Measurements from ENCODE around the gene KAZN.

The KAZN gene

DNA sequence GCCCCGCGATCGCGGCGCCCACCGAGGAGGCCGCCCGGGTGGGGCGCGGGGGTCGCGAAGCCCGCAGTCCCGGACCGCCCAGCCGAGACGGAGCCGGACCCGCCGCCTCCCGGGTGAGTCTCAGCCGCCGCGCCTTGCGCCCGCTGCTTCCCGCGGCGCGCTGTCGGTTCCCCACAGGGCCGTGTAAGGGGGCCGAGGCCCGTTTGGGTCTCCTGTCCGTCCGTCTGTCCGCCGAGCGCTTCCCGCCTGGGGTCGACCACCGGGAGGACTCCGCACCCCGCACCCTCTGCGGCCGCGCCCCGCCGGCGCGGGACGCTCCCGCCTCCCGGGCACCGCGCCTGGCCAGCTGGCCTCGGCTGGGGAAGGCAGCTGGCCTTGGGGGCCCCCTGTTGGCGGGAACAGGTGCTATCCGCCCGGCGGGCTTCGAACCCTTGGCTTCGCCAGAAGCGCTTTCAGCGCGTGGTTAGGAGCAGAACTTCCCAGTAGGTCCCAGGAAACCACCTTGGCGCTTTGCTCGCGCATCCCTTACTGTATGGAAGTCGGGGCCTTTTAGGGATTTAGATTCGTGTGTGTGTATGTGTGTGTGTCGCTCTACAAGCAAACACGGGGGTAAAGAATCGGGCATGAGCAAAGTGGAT lies 555.5 kb downstream of the KAZN start:
- no peak for TF ChIP-seq TEAD4 (IDR thresholded peaks at IDR 0.05)
- no peak for TF ChIP-seq FOXM1 (IDR thresholded peaks at IDR 0.05; ENCODE audit: borderline replicate concordance, low read depth)
- no peak for TF ChIP-seq EP300 (IDR thresholded peaks at IDR 0.05; ENCODE audit: borderline replicate concordance)
- peak; percentile 37; the same call in 1 of the 2 replicates for TF ChIP-seq RAD21 (IDR thresholded peaks at IDR 0.05; ENCODE audit: low read depth)
- TF ChIP-seq CEBPB (IDR thresholded peaks at IDR 0.05), result no peak
- TF ChIP-seq EGR1 (IDR thresholded peaks at IDR 0.05), result no peak
- TF ChIP-seq TCF12 (IDR thresholded peaks at IDR 0.05; ENCODE audit: low read depth), result no peak
- TF ChIP-seq, protein P1, sequence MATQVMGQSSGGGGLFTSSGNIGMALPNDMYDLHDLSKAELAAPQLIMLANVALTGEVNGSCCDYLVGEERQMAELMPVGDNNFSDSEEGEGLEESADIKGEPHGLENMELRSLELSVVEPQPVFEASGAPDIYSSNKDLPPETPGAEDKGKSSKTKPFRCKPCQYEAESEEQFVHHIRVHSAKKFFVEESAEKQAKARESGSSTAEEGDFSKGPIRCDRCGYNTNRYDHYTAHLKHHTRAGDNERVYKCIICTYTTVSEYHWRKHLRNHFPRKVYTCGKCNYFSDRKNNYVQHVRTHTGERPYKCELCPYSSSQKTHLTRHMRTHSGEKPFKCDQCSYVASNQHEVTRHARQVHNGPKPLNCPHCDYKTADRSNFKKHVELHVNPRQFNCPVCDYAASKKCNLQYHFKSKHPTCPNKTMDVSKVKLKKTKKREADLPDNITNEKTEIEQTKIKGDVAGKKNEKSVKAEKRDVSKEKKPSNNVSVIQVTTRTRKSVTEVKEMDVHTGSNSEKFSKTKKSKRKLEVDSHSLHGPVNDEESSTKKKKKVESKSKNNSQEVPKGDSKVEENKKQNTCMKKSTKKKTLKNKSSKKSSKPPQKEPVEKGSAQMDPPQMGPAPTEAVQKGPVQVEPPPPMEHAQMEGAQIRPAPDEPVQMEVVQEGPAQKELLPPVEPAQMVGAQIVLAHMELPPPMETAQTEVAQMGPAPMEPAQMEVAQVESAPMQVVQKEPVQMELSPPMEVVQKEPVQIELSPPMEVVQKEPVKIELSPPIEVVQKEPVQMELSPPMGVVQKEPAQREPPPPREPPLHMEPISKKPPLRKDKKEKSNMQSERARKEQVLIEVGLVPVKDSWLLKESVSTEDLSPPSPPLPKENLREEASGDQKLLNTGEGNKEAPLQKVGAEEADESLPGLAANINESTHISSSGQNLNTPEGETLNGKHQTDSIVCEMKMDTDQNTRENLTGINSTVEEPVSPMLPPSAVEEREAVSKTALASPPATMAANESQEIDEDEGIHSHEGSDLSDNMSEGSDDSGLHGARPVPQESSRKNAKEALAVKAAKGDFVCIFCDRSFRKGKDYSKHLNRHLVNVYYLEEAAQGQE (IDR thresholded peaks at IDR 0.05; ENCODE audit: low read depth), result no peak
- peak; percentile 29; the same call in 1 of the 2 replicates for TF ChIP-seq NFIC (IDR thresholded peaks at IDR 0.05)
- 0 out of 2 replicates have a peak, but pooled peaks have one; percentile 5 for TF ChIP-seq YY1 (IDR thresholded peaks at IDR 0.05; ENCODE audit: low read depth)
- TF ChIP-seq, protein P2, sequence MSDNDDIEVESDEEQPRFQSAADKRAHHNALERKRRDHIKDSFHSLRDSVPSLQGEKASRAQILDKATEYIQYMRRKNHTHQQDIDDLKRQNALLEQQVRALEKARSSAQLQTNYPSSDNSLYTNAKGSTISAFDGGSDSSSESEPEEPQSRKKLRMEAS (IDR thresholded peaks at IDR 0.05), result peak; percentile 75

DNA sequence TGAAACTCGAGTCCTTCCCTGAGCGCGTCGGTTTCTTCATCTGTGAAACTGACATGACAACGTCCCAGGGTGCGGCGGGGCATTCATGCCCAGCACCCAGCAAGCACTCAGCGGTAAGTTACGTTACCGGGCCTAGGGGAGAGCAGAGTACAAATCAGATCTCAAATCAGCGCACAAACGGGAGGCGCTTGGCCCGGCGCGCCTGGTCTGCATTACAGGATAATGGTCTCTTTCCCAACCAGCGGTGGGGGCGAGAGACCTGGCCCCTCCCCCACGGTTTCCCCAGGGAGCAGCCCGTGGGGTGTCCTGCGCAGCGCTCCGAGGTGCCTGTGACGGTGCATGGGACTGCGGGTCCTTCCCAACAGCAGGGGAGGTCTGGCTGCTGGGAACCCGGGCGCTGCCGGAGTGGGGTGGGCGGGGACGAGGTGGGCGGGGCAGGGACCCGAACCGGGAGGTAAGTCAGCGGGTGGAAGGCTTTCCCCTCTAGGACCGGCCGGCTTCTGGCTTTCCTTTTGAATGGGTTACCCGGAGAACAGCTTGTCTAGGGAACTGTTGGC lies 556.1 kb downstream of the KAZN start:
- TF ChIP-seq, protein P3, sequence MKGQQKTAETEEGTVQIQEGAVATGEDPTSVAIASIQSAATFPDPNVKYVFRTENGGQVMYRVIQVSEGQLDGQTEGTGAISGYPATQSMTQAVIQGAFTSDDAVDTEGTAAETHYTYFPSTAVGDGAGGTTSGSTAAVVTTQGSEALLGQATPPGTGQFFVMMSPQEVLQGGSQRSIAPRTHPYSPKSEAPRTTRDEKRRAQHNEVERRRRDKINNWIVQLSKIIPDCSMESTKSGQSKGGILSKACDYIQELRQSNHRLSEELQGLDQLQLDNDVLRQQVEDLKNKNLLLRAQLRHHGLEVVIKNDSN (IDR thresholded peaks at IDR 0.05), result no peak
- TF ChIP-seq CREB1 (IDR thresholded peaks at IDR 0.05; ENCODE audit: low read depth) (no peak), CEBPB (IDR thresholded peaks at IDR 0.05) (no peak), ZBTB7A (IDR thresholded peaks at IDR 0.05; ENCODE audit: low read depth) (no peak), TAF1 (IDR thresholded peaks at IDR 0.05; ENCODE audit: low read depth) (no peak), NFIC (IDR thresholded peaks at IDR 0.05) (no peak), TEAD4 (IDR thresholded peaks at IDR 0.05) (no peak), EP300 (IDR thresholded peaks at IDR 0.05; ENCODE audit: borderline replicate concordance) (no peak), FOXM1 (IDR thresholded peaks at IDR 0.05; ENCODE audit: borderline replicate concordance, low read depth) (no peak), EGR1 (IDR thresholded peaks at IDR 0.05) (no peak), YY1 (IDR thresholded peaks at IDR 0.05; ENCODE audit: low read depth) (no peak), TCF12 (IDR thresholded peaks at IDR 0.05; ENCODE audit: low read depth) (no peak)
- TF ChIP-seq, protein P2 (IDR thresholded peaks at IDR 0.05), result no peak
- TF ChIP-seq, protein P1 (IDR thresholded peaks at IDR 0.05; ENCODE audit: low read depth), result no peak

DNA sequence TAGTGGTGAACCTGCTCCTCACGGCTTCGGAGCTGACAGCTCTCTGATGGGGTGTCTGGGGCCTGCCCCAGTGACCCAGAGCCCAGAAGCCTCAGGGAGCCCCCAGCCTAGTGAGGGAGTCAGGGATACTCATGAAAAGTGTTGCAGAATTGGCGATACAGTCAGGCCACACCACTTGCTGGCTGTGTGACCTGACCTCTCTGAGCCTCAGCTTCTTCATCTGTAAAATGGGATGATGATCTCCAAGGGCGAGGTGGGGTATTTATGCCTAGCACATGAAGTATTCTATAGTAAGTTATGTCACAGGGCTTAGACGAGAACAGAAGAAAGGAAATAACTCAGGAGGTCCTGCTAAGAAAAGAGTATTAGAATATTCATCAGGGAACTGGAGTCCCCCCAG lies 556.7 kb downstream of the KAZN start:
- TF ChIP-seq RAD21 (IDR thresholded peaks at IDR 0.05; ENCODE audit: low read depth), result no peak
- TF ChIP-seq, protein P1 (IDR thresholded peaks at IDR 0.05; ENCODE audit: low read depth), result no peak

DNA sequence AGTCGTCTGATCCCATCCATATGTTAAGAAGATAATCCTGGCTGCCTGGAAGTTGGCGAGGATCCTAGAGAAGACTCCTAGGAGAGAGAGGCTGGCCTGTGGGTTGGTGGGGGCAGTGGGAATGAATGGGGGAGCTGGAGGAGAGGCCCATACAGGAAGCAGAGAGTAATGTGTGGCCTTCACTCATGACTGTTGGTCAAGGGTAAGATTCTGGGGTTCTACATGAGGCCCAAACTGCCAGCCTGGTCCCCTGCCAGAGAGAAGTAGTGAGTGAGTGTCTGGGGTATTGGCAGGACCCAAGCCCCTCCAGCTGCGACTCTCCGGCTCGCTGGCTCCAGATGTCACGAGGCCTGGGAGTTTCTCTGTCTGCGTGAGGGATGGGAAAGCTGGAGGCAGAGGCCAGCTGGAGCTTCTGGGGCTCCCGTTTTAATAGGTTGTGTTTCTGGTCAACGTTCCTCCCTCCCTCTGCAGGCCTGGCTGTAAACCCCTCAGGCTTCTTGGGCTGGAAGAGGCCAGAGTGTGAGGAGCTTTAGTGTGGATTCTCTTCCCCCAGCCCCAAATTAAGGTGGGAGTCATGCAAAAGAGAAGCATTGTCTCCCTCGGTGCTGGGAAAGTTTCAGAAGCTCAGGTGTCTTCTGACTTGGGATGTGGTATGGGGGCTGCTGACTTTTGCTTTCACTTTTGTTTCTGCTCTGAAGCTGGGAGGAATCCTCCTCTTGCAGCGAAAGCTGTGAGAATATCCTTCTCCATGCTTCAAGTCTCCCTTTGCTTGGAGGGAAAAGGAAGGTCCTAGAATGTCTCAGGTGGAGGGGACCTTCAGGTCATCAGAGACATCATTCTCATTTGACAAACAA lies 557.6 kb downstream of the KAZN start:
- TF ChIP-seq, protein P1 (IDR thresholded peaks at IDR 0.05; ENCODE audit: low read depth), result no peak
- TF ChIP-seq, protein P2 (IDR thresholded peaks at IDR 0.05), result no peak
- no peak for TF ChIP-seq EP300 (IDR thresholded peaks at IDR 0.05; ENCODE audit: borderline replicate concordance)
- TF ChIP-seq YY1 (IDR thresholded peaks at IDR 0.05; ENCODE audit: low read depth), result no peak
- TF ChIP-seq TAF1 (IDR thresholded peaks at IDR 0.05; ENCODE audit: low read depth), result no peak
- TF ChIP-seq FOXM1 (IDR thresholded peaks at IDR 0.05; ENCODE audit: borderline replicate concordance, low read depth), result no peak
